ENCODE data around the gene RMND1. TPM values are rescaled to one million over a fixed set of nuclear protein-coding genes. Genes with fewer than 3 reads are reported as not detected.

Gene RMND1
- total and polyA plus RNA-seq, 9 of the 15 experiments (the other 6 are each of a cell fraction or from before 2014, with no cell fraction given) = 26.9 to 47.8 (median 36.2) TPM

DNA sequence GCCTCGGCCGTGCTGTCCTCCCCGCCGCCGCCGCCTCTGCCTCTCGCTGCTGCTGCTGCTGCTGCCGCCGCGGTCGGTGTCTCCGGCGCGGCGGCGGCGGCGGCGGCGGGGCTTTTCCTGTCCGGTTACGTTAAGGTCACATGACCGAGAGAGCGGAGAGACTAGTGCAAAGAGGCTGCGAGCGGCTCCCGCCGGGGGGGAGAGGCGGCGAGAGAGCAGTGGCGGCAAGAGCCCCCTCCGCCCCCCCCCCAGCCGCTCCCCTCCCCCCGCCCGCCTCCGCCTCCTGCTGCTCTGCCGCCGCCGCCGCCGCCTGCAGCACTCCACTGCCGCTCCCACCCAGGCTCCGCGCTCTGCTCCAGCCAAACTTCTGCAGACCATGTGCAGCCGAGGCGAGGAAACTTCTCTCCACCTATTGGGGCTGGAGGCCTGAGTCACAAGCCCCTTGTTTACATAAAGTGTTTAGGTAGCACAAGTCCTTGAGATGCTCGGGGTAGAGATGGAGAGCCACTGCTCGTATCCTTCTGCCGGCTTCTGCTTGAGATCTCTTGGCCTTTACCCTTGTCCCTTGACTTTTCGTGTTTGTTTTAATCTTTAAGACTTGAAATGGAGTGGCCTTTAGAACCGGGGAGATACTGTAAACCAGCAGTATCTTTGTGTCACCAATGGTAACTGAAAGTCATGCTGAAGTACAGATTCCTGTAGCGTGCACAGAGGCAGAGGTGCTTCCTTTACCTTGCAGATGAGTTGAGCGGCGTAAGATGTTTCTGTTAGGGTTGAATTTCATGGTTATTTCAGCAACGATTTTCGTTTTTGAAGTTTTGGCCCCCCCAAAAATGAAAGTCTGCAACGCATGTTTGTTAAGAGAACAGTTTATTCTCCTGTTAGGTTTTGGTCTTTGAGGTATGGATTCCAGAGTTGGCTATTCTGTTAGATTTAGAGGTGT lies 60.2 kb downstream of the RMND1 start, which contains the start of gene ZBTB2 (continued):
- TF ChIP-seq REST (IDR thresholded peaks at IDR 0.05; ENCODE audit: borderline replicate concordance) (peak; percentile 35), REST (CRISPR knock-in tag; IDR thresholded peaks at IDR 0.05; ENCODE audit: low read depth) (no peak), ELF2 (CRISPR knock-in tag; IDR thresholded peaks at IDR 0.05) (0 out of 2 replicates have a peak, but pooled peaks have one; percentile 27), YY1 (IDR thresholded peaks at IDR 0.05; ENCODE audit: borderline replicate concordance in 1 of 3, control insufficient read depth in 1 of 3, extremely low read depth in 1 of 3, insufficient read depth in 3 of 3, insufficient read length in 1 of 3, insufficient replicate concordance in 2 of 3, low read depth in 1 of 3, low read length in 2 of 3) (peak in 1 of 3 experiments; percentile 20), TCF3 (CRISPR knock-in tag; IDR thresholded peaks at IDR 0.05) (no peak), CCNT2 (IDR thresholded peaks at IDR 0.05; ENCODE audit: borderline replicate concordance, extremely low read depth, insufficient read length, low read depth, low read length) (peak; percentile 27), KDM1A (IDR thresholded peaks at IDR 0.05) (peak; percentile 23 to 52; a peak in 2 of 4 replicates), CGGBP1 (CRISPR knock-in tag; IDR thresholded peaks at IDR 0.05) (peak; percentile 43; the same call in 1 of the 2 replicates), ELK3 (CRISPR knock-in tag; IDR thresholded peaks at IDR 0.05) (no peak), E4F1 (CRISPR knock-in tag; IDR thresholded peaks at IDR 0.05; ENCODE audit: borderline replicate concordance) (no peak), ATF1 (CRISPR knock-in tag; IDR thresholded peaks at IDR 0.05) (no peak), ATF1 (tag; IDR thresholded peaks at IDR 0.05) (0 out of 2 replicates have a peak, but pooled peaks have one; percentile 28), SMAD4 (CRISPR knock-in tag; conservative IDR thresholded peaks at IDR 0.05) (peak; percentile 87; the same call in 1 of the 2 replicates), PTBP1 (IDR thresholded peaks at IDR 0.05; ENCODE audit: low read depth, low read length) (0 out of 2 replicates have a peak, but pooled peaks have one; percentile 37)

All from K562 (cell line).